ENCODE measurements around the gene MLXIPL. TPM values are rescaled to one million over a fixed set of nuclear protein-coding genes. Genes with fewer than 3 reads are reported as not detected.

MLXIPL gene
- total RNA-seq, 4 donors from 2014 or later: 17.3 to 106 (median 28.4) TPM

GRCh38 chr7:73652541-73652949 lies 28.2 kb upstream of the MLXIPL start:
- TF ChIP-seq CTCF (IDR thresholded peaks at IDR 0.05) (no peak), EP300 (IDR thresholded peaks at IDR 0.05; ENCODE audit: low read depth) (no peak), POLR2AphosphoS5 (IDR thresholded peaks at IDR 0.05) (no peak), POLR2A (IDR thresholded peaks at IDR 0.05) (no peak)
- no peaks in the 10 kb centered on the region for H3K9me3 ChIP-seq
- no peak overlapping the region for H3K27ac ChIP-seq
- H3K4me3 ChIP-seq: no peak overlapping the region
- 36% methylated on average over 11 of the region's 11 CpGs; no CpG with 5 or more reads in 1 of the 2 donors for WGBS, 2 donors (ENCODE audit: low coverage in 1 of 2)
- intact Hi-C loops (cut with DNase I; ENCODE audit: low total_unique reads) (no loop called here), in situ Hi-C loops (cut with MboI; ENCODE audit: low pct_ligation_motif_present in 1 of 4, low pct_unique_long_range_greater_than_20kb in 1 of 4, low sequenced_read_pairs in 3 of 4) (no loop called here)
- H3K36me3 ChIP-seq: no peaks in the 10 kb centered on the region
- DNase-seq: peak; percentile 55
- peaks cover 4 to 11% (median 7%) of the 10 kb centered on the region in 4 donors for H3K4me1 ChIP-seq
- H3K27me3 ChIP-seq: peaks cover 17% of the 10 kb centered on the region

- Histone ChIP-seq H3K27me3 (peaks cover 35% of the 10 kb centered on the region), H3K36me3 (no peaks in the 10 kb centered on the region), H3K4me1 (peaks cover 4 to 15% (median 10%) of the 10 kb centered on the region in 4 donors), H3K27ac (no peak overlapping the region), H3K9me3 (no peaks in the 10 kb centered on the region), H3K4me3 (no peak overlapping the region)
- TF ChIP-seq CTCF (IDR thresholded peaks at IDR 0.05): no peak
- TF ChIP-seq EP300 (IDR thresholded peaks at IDR 0.05; ENCODE audit: low read depth): no peak
- no peak for TF ChIP-seq POLR2AphosphoS5 (IDR thresholded peaks at IDR 0.05)
- no peak for TF ChIP-seq POLR2A (IDR thresholded peaks at IDR 0.05)
- DNase-seq: no peak
- 69% methylated on average over 5 of the region's 5 CpGs; no CpG with 5 or more reads in 1 of the 2 donors for WGBS, 2 donors (ENCODE audit: low coverage in 1 of 2)
- in situ Hi-C loops (cut with MboI; ENCODE audit: low pct_ligation_motif_present in 1 of 4, low pct_unique_long_range_greater_than_20kb in 1 of 4, low sequenced_read_pairs in 3 of 4): no loop called here
- intact Hi-C loops (cut with DNase I; ENCODE audit: low total_unique reads): no loop called here
Observed at GRCh38 chr7:73650524-73650923, 26.2 kb upstream of the MLXIPL start.

- H3K27ac ChIP-seq: no peak overlapping the region
- in situ Hi-C loops (cut with MboI; ENCODE audit: low pct_ligation_motif_present in 1 of 4, low pct_unique_long_range_greater_than_20kb in 1 of 4, low sequenced_read_pairs in 3 of 4): loop anchor here in 2 of 4 donors (25.0 kb wide), 1 partner anchor 213 kb away; the partner anchor contains the start of gene TMEM270 (in 2 of the 2)
- no peak for DNase-seq
- intact Hi-C loops (cut with DNase I; ENCODE audit: low total_unique reads): no loop called here
- H3K9me3 ChIP-seq: no peaks in the 10 kb centered on the region
- H3K4me3 ChIP-seq: no peak overlapping the region
- no peak for TF ChIP-seq POLR2AphosphoS5 (IDR thresholded peaks at IDR 0.05)
- no peak for TF ChIP-seq EP300 (IDR thresholded peaks at IDR 0.05; ENCODE audit: low read depth)
- TF ChIP-seq POLR2A (IDR thresholded peaks at IDR 0.05): no peak
- TF ChIP-seq CTCF (IDR thresholded peaks at IDR 0.05): no peak
- 60% methylated on average over 9 of the region's 9 CpGs; no CpG with 5 or more reads in 1 of the 2 donors for WGBS, 2 donors (ENCODE audit: low coverage in 1 of 2)
- H3K4me1 ChIP-seq: peaks cover 4 to 15% (median 10%) of the 10 kb centered on the region in 4 donors
- peaks cover 36% of the 10 kb centered on the region for H3K27me3 ChIP-seq
- no peaks in the 10 kb centered on the region for H3K36me3 ChIP-seq
Observed at GRCh38 chr7:73649576-73649975, 25.3 kb upstream of the MLXIPL start.

- in situ Hi-C loops (cut with MboI; ENCODE audit: low pct_ligation_motif_present in 1 of 4, low pct_unique_long_range_greater_than_20kb in 1 of 4, low sequenced_read_pairs in 3 of 4) (loop anchor here in 2 of 4 donors (25.0 kb wide), 1 partner anchor 214 kb away; the partner anchor contains the start of gene TMEM270 (in 2 of the 2)), intact Hi-C loops (cut with DNase I; ENCODE audit: low total_unique reads) (no loop called here)
- H3K36me3 ChIP-seq: no peaks in the 10 kb centered on the region
- H3K4me3 ChIP-seq: no peak overlapping the region
- no peak for DNase-seq
- TF ChIP-seq CTCF (IDR thresholded peaks at IDR 0.05) (no peak), EP300 (IDR thresholded peaks at IDR 0.05; ENCODE audit: low read depth) (no peak), POLR2A (IDR thresholded peaks at IDR 0.05) (no peak), POLR2AphosphoS5 (IDR thresholded peaks at IDR 0.05) (no peak)
- 50 to 86% methylated on average over 1 of the region's 1 CpG for WGBS, 2 donors (ENCODE audit: low coverage in 1 of 2)
- peaks cover 4 to 15% (median 10%) of the 10 kb centered on the region in 4 donors for H3K4me1 ChIP-seq
- no peaks in the 10 kb centered on the region for H3K9me3 ChIP-seq
- H3K27ac ChIP-seq: no peak overlapping the region
- peaks cover 40% of the 10 kb centered on the region for H3K27me3 ChIP-seq
Observed at GRCh38 chr7:73648593-73649332, 24.4 kb upstream of the MLXIPL start.
